ENCODE measurements around the gene EEA1. TPM values are rescaled to one million over a fixed set of nuclear protein-coding genes. Genes with fewer than 3 reads are reported as not detected.

The EEA1 gene
- total RNA-seq, 1 donor from 2014 or later = 19.6 TPM

DNA sequence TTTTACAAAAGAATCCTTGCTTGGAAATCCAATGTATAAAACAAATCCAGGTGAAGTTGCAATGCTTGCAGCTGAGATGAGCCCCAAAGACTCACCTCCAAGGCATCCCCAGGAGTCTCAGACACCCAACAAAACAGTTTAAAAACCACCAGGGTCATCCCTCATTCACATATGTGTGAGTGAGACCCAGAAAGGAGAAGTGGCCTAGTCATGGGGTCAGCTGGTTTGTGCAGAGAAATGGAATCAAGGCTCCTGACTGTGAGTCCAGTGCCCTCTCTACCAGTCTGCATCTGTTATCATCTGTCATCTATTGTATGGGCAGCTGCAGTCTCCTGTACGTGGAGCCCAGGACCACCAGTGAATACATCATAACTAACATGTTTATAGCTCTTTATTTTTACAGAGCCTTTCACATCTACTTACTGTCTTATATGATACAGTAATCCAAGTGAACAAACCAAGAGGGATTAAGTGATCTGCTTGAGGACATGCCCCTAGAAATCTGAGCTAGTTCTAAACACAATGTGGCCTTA, 199.3 kb downstream of the EEA1 start:
- Mint-ChIP-seq H3K36me3 (ENCODE audit: insufficient read depth) (no peaks in the 10 kb centered on the region), H3K4me3 (ENCODE audit: low read depth) (no peak overlapping the region), H3K27me3 (no peaks in the 10 kb centered on the region), H3K27ac (no peak overlapping the region), H3K4me1 (ENCODE audit: low read depth) (no peaks in the 10 kb centered on the region), H3K9me3 (ENCODE audit: low read depth) (peaks cover 6% of the 10 kb centered on the region)
- TF ChIP-seq, protein P1, sequence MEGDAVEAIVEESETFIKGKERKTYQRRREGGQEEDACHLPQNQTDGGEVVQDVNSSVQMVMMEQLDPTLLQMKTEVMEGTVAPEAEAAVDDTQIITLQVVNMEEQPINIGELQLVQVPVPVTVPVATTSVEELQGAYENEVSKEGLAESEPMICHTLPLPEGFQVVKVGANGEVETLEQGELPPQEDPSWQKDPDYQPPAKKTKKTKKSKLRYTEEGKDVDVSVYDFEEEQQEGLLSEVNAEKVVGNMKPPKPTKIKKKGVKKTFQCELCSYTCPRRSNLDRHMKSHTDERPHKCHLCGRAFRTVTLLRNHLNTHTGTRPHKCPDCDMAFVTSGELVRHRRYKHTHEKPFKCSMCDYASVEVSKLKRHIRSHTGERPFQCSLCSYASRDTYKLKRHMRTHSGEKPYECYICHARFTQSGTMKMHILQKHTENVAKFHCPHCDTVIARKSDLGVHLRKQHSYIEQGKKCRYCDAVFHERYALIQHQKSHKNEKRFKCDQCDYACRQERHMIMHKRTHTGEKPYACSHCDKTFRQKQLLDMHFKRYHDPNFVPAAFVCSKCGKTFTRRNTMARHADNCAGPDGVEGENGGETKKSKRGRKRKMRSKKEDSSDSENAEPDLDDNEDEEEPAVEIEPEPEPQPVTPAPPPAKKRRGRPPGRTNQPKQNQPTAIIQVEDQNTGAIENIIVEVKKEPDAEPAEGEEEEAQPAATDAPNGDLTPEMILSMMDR (IDR thresholded peaks at IDR 0.05; ENCODE audit: unreplicated experiment) = no peak
- DNase-seq (ENCODE audit: low spot score, unreplicated experiment) = no peak

DNA sequence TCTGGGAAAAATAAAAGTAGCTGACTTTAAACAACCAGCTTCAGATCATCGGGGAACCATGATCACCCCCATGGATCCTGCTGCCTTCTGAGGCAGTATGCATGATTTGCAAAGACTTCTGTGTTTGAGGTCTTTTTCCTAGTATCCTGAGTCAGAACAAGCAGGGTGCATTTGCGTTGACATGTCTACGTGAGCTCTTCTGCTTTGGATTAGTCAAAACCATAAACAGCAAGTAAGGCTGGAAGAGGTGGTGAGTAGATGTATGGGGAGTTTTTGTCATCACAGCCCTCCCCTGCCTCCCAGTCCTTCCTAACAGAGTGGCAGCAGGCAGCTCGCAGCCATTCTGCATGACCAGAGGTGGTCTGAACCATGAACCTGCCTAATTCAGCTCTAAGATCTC, 202.2 kb downstream of the EEA1 start:
- no peak for DNase-seq (ENCODE audit: low spot score, unreplicated experiment)
- Mint-ChIP-seq H3K27me3 (no peaks in the 10 kb centered on the region), H3K4me1 (ENCODE audit: low read depth) (peaks cover 11% of the 10 kb centered on the region), H3K4me3 (ENCODE audit: low read depth) (no peak overlapping the region), H3K9me3 (ENCODE audit: low read depth) (peaks cover 20% of the 10 kb centered on the region), H3K27ac (no peak overlapping the region), H3K36me3 (ENCODE audit: insufficient read depth) (peaks cover 3% of the 10 kb centered on the region)
- TF ChIP-seq, protein P1 (IDR thresholded peaks at IDR 0.05; ENCODE audit: unreplicated experiment) = no peak

DNA sequence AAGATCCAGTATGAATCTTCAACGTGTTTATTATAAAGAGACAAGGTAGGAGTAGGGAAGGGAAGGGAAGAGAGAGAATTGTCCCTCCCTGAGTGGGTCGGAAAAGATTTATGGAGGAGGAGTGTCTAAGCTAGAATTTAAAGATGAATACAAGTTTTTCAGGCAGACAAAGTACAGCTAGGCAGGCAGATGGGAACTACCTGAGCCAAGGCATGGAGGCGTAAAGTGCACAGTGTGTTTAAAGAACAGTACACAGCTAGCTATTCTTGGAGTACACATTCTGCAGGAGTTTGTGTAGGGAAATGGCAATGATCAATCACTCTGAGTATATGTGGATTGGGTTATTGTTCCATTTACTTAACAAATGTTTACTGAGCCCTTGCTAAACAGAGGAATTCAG, 206.2 kb downstream of the EEA1 start:
- Mint-ChIP-seq H3K4me1 (ENCODE audit: low read depth) (peaks cover 11% of the 10 kb centered on the region), H3K36me3 (ENCODE audit: insufficient read depth) (peaks cover 3% of the 10 kb centered on the region), H3K4me3 (ENCODE audit: low read depth) (no peak overlapping the region), H3K27ac (no peak overlapping the region), H3K27me3 (no peaks in the 10 kb centered on the region), H3K9me3 (ENCODE audit: low read depth) (peaks cover 20% of the 10 kb centered on the region)
- DNase-seq (ENCODE audit: low spot score, unreplicated experiment) = no peak
- TF ChIP-seq, protein P1 (IDR thresholded peaks at IDR 0.05; ENCODE audit: unreplicated experiment) = no peak

GRCh38 chr12:92721656-92722055, 207.4 kb downstream of the EEA1 start:
- Mint-ChIP-seq H3K4me3 (ENCODE audit: low read depth) (no peak overlapping the region), H3K36me3 (ENCODE audit: insufficient read depth) (peaks cover 3% of the 10 kb centered on the region), H3K27ac (no peak overlapping the region), H3K4me1 (ENCODE audit: low read depth) (peaks cover 11% of the 10 kb centered on the region), H3K9me3 (ENCODE audit: low read depth) (peaks cover 20% of the 10 kb centered on the region), H3K27me3 (no peaks in the 10 kb centered on the region)
- TF ChIP-seq, protein P1 (IDR thresholded peaks at IDR 0.05; ENCODE audit: unreplicated experiment) = no peak
- no peak for DNase-seq (ENCODE audit: low spot score, unreplicated experiment)

DNA sequence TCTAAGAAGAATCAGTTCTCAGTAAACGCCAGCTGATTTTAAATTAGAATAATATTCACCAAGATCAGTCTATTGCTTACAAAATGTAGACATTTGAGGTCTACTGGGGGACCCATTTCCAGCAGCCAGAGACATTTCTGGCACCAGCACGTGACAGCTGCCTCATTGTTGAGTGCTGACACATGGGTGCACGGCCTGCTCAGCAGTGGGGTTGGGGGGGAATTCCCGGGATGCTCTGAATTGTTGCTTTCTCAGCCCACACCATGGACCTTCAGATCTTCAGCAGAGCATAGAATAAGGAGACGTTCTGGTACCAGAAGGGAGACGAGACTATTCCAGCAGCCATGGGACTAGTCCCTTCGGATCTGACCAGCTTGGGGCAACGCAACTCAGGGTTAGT, 208.0 kb downstream of the EEA1 start:
- H3K4me1 Mint-ChIP-seq (ENCODE audit: low read depth) = peaks cover 11% of the 10 kb centered on the region
- TF ChIP-seq, protein P1 (IDR thresholded peaks at IDR 0.05; ENCODE audit: unreplicated experiment) = no peak
- no peaks in the 10 kb centered on the region for H3K27me3 Mint-ChIP-seq
- H3K27ac Mint-ChIP-seq = no peak overlapping the region
- H3K9me3 Mint-ChIP-seq (ENCODE audit: low read depth) = peaks cover 20% of the 10 kb centered on the region
- H3K4me3 Mint-ChIP-seq (ENCODE audit: low read depth) = no peak overlapping the region
- H3K36me3 Mint-ChIP-seq (ENCODE audit: insufficient read depth) = peaks cover 3% of the 10 kb centered on the region
- DNase-seq (ENCODE audit: low spot score, unreplicated experiment) = no peak

Other genes starting within 250 kb of the EEA1 start
- gene PLEKHG7, start 226.3 kb downstream of the EEA1 start, total RNA-seq = 0.65 and 0.75 TPM in 2 replicates